ENCODE measurements around the gene C1orf159. TPM values are rescaled to one million over a fixed set of nuclear protein-coding genes. Genes with fewer than 3 reads are reported as not detected.
A peak's percentile ranks its signal among the peaks of the same experiment; 100 is the strongest.

Gene C1orf159
- total and polyA plus RNA-seq, 10 of the 15 experiments (the other 5 are each of a cell fraction or from before 2014, with no cell fraction given): 0.11 to 23.4 (median 8.0) TPM

DNA sequence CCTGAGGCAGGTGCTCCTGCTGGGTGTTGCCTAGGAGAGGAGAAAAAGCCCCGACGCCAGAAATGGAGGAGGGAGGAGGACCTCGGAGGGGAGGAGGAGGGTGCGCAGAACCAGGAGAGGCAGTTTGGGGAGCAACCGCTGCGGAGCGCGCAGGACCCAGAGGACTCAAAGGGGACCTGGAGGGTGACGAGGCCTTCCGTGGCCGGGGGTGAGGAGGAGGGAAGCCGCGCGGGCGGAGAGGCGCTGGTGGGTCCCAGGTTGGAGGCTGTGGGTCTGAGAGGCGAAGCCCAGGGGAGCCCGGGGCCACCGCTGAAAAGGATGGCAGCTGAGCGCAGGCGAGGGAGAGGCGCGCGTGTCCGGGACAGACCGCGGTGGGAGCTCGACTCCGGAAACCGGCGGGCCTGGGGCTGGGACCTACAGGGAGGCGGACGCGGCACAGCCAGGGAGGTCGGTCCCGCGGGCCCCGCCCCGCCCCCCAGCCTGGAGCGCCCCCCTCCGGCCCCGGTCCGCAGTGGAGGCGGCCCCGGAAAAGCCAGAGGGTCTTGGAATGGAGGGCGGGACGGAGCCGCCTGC is 56.9 kb downstream of the C1orf159 start (continued):
- TF ChIP-seq, protein P1, sequence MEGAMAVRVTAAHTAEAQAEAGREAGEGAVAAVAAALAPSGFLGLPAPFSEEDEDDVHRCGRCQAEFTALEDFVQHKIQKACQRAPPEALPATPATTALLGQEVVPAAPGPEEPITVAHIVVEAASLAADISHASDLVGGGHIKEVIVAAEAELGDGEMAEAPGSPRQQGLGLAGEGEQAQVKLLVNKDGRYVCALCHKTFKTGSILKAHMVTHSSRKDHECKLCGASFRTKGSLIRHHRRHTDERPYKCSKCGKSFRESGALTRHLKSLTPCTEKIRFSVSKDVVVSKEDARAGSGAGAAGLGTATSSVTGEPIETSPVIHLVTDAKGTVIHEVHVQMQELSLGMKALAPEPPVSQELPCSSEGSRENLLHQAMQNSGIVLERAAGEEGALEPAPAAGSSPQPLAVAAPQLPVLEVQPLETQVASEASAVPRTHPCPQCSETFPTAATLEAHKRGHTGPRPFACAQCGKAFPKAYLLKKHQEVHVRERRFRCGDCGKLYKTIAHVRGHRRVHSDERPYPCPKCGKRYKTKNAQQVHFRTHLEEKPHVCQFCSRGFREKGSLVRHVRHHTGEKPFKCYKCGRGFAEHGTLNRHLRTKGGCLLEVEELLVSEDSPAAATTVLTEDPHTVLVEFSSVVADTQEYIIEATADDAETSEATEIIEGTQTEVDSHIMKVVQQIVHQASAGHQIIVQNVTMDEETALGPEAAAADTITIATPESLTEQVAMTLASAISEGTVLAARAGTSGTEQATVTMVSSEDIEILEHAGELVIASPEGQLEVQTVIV (IDR thresholded peaks at IDR 0.05; ENCODE audit: borderline replicate concordance, partially characterized antibody): peak; percentile 18
- no peak for TF ChIP-seq BMI1 (IDR thresholded peaks at IDR 0.05; ENCODE audit: borderline replicate concordance)
- TF ChIP-seq FOS (IDR thresholded peaks at IDR 0.05; ENCODE audit: borderline replicate concordance, extremely low read depth, insufficient read length): no peak
- TF ChIP-seq RELA (IDR thresholded peaks at IDR 0.05; ENCODE audit: borderline replicate concordance, partially characterized antibody): no peak
- no peak for TF ChIP-seq BACH1 (IDR thresholded peaks at IDR 0.05; ENCODE audit: borderline replicate concordance)
- no peak for TF ChIP-seq JUNB (IDR thresholded peaks at IDR 0.05)
- TF ChIP-seq, protein P2, sequence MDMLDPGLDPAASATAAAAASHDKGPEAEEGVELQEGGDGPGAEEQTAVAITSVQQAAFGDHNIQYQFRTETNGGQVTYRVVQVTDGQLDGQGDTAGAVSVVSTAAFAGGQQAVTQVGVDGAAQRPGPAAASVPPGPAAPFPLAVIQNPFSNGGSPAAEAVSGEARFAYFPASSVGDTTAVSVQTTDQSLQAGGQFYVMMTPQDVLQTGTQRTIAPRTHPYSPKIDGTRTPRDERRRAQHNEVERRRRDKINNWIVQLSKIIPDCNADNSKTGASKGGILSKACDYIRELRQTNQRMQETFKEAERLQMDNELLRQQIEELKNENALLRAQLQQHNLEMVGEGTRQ (IDR thresholded peaks at IDR 0.05; ENCODE audit: borderline replicate concordance, low read depth, low read length): no peak
- TF ChIP-seq, protein P3, sequence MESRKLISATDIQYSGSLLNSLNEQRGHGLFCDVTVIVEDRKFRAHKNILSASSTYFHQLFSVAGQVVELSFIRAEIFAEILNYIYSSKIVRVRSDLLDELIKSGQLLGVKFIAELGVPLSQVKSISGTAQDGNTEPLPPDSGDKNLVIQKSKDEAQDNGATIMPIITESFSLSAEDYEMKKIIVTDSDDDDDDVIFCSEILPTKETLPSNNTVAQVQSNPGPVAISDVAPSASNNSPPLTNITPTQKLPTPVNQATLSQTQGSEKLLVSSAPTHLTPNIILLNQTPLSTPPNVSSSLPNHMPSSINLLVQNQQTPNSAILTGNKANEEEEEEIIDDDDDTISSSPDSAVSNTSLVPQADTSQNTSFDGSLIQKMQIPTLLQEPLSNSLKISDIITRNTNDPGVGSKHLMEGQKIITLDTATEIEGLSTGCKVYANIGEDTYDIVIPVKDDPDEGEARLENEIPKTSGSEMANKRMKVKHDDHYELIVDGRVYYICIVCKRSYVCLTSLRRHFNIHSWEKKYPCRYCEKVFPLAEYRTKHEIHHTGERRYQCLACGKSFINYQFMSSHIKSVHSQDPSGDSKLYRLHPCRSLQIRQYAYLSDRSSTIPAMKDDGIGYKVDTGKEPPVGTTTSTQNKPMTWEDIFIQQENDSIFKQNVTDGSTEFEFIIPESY (IDR thresholded peaks at IDR 0.05): no peak
- TF ChIP-seq, protein P4, sequence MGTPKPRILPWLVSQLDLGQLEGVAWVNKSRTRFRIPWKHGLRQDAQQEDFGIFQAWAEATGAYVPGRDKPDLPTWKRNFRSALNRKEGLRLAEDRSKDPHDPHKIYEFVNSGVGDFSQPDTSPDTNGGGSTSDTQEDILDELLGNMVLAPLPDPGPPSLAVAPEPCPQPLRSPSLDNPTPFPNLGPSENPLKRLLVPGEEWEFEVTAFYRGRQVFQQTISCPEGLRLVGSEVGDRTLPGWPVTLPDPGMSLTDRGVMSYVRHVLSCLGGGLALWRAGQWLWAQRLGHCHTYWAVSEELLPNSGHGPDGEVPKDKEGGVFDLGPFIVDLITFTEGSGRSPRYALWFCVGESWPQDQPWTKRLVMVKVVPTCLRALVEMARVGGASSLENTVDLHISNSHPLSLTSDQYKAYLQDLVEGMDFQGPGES (IDR thresholded peaks at IDR 0.05): no peak
- TF ChIP-seq, protein P5, sequence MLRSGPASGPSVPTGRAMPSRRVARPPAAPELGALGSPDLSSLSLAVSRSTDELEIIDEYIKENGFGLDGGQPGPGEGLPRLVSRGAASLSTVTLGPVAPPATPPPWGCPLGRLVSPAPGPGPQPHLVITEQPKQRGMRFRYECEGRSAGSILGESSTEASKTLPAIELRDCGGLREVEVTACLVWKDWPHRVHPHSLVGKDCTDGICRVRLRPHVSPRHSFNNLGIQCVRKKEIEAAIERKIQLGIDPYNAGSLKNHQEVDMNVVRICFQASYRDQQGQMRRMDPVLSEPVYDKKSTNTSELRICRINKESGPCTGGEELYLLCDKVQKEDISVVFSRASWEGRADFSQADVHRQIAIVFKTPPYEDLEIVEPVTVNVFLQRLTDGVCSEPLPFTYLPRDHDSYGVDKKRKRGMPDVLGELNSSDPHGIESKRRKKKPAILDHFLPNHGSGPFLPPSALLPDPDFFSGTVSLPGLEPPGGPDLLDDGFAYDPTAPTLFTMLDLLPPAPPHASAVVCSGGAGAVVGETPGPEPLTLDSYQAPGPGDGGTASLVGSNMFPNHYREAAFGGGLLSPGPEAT (IDR thresholded peaks at IDR 0.05; ENCODE audit: low read depth): peak; percentile 53; the same call in 1 of the 2 replicates
- TF ChIP-seq, protein P6, sequence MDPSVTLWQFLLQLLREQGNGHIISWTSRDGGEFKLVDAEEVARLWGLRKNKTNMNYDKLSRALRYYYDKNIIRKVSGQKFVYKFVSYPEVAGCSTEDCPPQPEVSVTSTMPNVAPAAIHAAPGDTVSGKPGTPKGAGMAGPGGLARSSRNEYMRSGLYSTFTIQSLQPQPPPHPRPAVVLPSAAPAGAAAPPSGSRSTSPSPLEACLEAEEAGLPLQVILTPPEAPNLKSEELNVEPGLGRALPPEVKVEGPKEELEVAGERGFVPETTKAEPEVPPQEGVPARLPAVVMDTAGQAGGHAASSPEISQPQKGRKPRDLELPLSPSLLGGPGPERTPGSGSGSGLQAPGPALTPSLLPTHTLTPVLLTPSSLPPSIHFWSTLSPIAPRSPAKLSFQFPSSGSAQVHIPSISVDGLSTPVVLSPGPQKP (IDR thresholded peaks at IDR 0.05; ENCODE audit: low read depth, low read length): no peak
- TF ChIP-seq JUND (IDR thresholded peaks at IDR 0.05; ENCODE audit: low read depth, low read length): no peak
- TF ChIP-seq, protein P7, sequence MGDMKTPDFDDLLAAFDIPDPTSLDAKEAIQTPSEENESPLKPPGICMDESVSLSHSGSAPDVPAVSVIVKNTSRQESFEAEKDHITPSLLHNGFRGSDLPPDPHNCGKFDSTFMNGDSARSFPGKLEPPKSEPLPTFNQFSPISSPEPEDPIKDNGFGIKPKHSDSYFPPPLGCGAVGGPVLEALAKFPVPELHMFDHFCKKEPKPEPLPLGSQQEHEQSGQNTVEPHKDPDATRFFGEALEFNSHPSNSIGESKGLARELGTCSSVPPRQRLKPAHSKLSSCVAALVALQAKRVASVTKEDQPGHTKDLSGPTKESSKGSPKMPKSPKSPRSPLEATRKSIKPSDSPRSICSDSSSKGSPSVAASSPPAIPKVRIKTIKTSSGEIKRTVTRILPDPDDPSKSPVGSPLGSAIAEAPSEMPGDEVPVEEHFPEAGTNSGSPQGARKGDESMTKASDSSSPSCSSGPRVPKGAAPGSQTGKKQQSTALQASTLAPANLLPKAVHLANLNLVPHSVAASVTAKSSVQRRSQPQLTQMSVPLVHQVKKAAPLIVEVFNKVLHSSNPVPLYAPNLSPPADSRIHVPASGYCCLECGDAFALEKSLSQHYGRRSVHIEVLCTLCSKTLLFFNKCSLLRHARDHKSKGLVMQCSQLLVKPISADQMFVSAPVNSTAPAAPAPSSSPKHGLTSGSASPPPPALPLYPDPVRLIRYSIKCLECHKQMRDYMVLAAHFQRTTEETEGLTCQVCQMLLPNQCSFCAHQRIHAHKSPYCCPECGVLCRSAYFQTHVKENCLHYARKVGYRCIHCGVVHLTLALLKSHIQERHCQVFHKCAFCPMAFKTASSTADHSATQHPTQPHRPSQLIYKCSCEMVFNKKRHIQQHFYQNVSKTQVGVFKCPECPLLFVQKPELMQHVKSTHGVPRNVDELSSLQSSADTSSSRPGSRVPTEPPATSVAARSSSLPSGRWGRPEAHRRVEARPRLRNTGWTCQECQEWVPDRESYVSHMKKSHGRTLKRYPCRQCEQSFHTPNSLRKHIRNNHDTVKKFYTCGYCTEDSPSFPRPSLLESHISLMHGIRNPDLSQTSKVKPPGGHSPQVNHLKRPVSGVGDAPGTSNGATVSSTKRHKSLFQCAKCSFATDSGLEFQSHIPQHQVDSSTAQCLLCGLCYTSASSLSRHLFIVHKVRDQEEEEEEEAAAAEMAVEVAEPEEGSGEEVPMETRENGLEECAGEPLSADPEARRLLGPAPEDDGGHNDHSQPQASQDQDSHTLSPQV (IDR thresholded peaks at IDR 0.05): no peak
- TF ChIP-seq CBFB (IDR thresholded peaks at IDR 0.05; ENCODE audit: low read depth): no peak
- no peak for TF ChIP-seq BHLHE40 (IDR thresholded peaks at IDR 0.05; ENCODE audit: borderline replicate concordance in 1 of 2, low read depth in 2 of 2, low read length in 1 of 2)

Measured in GM12878 (cell line).